HG03558 (cell line): ENCODE measurements around the gene NDUFAF2.

Experiments
- ATAC-seq: cut with Tn5 transposase; IDR thresholded peaks from one replicate; pipeline ENCODE4 v1.9.1; 2021; ENCODE audit warnings: moderate number of reproducible peaks; ENCODE audit not compliant: unreplicated experiment; ENCODE audit errors: extremely low read depth

Gene NDUFAF2

GRCh38 chr5:61098251-61098995, 153.4 kb downstream of the NDUFAF2 start:
- no peak for ATAC-seq

- ATAC-seq, result no peak
Observed at GRCh38 chr5:61100437-61100836, 155.4 kb downstream of the NDUFAF2 start.

GRCh38 chr5:61114441-61114840, 169.4 kb downstream of the NDUFAF2 start:
- no peak for ATAC-seq

- no peak for ATAC-seq
Observed at GRCh38 chr5:61115968-61116367, 171.0 kb downstream of the NDUFAF2 start.

GRCh38 chr5:61119066-61119465, 174.1 kb downstream of the NDUFAF2 start:
- no peak for ATAC-seq

- ATAC-seq, result no peak
Observed at GRCh38 chr5:61120534-61120933, 175.5 kb downstream of the NDUFAF2 start.

- no peak for ATAC-seq
Observed at GRCh38 chr5:61123145-61123544, 178.1 kb downstream of the NDUFAF2 start.

- no peak for ATAC-seq
Observed at GRCh38 chr5:61130289-61130688, 185.3 kb downstream of the NDUFAF2 start.

GRCh38 chr5:61132559-61132958, 187.6 kb downstream of the NDUFAF2 start:
- no peak for ATAC-seq

GRCh38 chr5:61137835-61138234, 192.8 kb downstream of the NDUFAF2 start:
- no peak for ATAC-seq

GRCh38 chr5:61139094-61139873, 194.3 kb downstream of the NDUFAF2 start:
- no peak for ATAC-seq

GRCh38 chr5:61139931-61140330, 194.9 kb downstream of the NDUFAF2 start:
- ATAC-seq, result no peak

GRCh38 chr5:61141801-61142200, 196.8 kb downstream of the NDUFAF2 start:
- ATAC-seq, result no peak

- ATAC-seq, result no peak
Observed at GRCh38 chr5:61142391-61142790, 197.4 kb downstream of the NDUFAF2 start.

GRCh38 chr5:61142811-61143210, 197.8 kb downstream of the NDUFAF2 start:
- ATAC-seq, result no peak

- ATAC-seq, result no peak
Observed at GRCh38 chr5:61148515-61148914, 203.5 kb downstream of the NDUFAF2 start.

- ATAC-seq, result no peak
Observed at GRCh38 chr5:61151893-61152292, 206.9 kb downstream of the NDUFAF2 start.

GRCh38 chr5:61159070-61159469, 214.1 kb downstream of the NDUFAF2 start:
- no peak for ATAC-seq

- no peak for ATAC-seq
Observed at GRCh38 chr5:61159836-61160235, 214.8 kb downstream of the NDUFAF2 start.

GRCh38 chr5:61160497-61160896, 215.5 kb downstream of the NDUFAF2 start:
- ATAC-seq, result no peak

- peak; percentile 91 for ATAC-seq
Observed at GRCh38 chr5:61162010-61162831, 217.2 kb downstream of the NDUFAF2 start, which contains the start of gene SMIM15. Gene SMIM15 (minus strand): TSS chr5:61162468. CDS start chr5:61160171, 2,297 bp downstream.
